Stomach (tissue), 9 donors: ENCODE data around the gene TMPRSS3. TPM values are rescaled to one million over a fixed set of nuclear protein-coding genes. Genes with fewer than 3 reads are reported as not detected.

ENCODE experiments used
- DNase-seq, 2 donors: peaks; one replicate each; pipeline versions ENCODE4 v3.0.0 to v3.0.0-alpha.2; 2013 to 2019
- H3K27ac ChIP-seq, 5 donors: fragments of 200-600 bp in 4 of 5; sonication (generic) in 4 of 5; one replicate each; pipeline ENCODE4 v1.5.1; 2013 to 2019; ENCODE audit warnings: mild to moderate bottlenecking in 1 of 5, moderate library complexity in 1 of 5
- H3K27me3 ChIP-seq, 3 donors: fragments of 200-600 bp; sonication (generic); one replicate each; pipeline ENCODE4 v1.5.1; 2017 to 2019; ENCODE audit warnings: mixed run types in 1 of 3
- H3K36me3 ChIP-seq, 4 donors: fragments of 200-600 bp; sonication (generic); 1 replicate in 3 of 4; 2 replicates in 1 of 4; pipeline ENCODE4 v1.5.1; 2016 to 2019
- H3K4me1 ChIP-seq, 4 donors: fragments of 200-600 bp; sonication (generic); one replicate each; pipeline ENCODE4 v1.5.1; 2016 to 2019
- H3K4me3 ChIP-seq, 4 donors: fragments of 200-600 bp; sonication (generic) in 3 of 4; one replicate each; pipeline ENCODE4 v1.5.1; 2016 to 2019; ENCODE audit warnings: mild to moderate bottlenecking in 1 of 4
- H3K9me3 ChIP-seq, 4 donors: fragments of 200-600 bp; sonication (generic); one replicate each; pipeline ENCODE4 v1.5.1; 2016 to 2019
- CTCF ChIP-seq, 7 experiments: fragments of 450-650 bp in 4 of 7; fragments of 200-600 bp in 3 of 7; sonication (generic) in 3 of 7; IDR thresholded peaks; one replicate each; pipeline ENCODE4 v1.5.1; 2016 to 2019; ENCODE audit warnings: antibody characterized with exemption in 7 of 7, control low read depth in 2 of 7, mild to moderate bottlenecking in 1 of 7
- EP300 ChIP-seq: sonication (generic); formaldehyde crosslinking; IDR thresholded peaks from one replicate; pipeline ENCODE4 v1.6.1; 2017; ENCODE audit warnings: antibody characterized with exemption
- POLR2A ChIP-seq, 4 donors: fragments of 450-650 bp; IDR thresholded peaks; one replicate each; pipeline ENCODE4 v1.6.1; 2016; ENCODE audit warnings: antibody characterized with exemption in 4 of 4, control low read depth in 2 of 4, mild to moderate bottlenecking in 1 of 4, moderate library complexity in 1 of 4
- POLR2AphosphoS5 ChIP-seq, 3 donors: sonication (generic); formaldehyde crosslinking; IDR thresholded peaks; one replicate each; pipeline ENCODE4 v1.6.1; 2016; ENCODE audit warnings: antibody characterized with exemption in 3 of 3
- WGBS, 5 donors: extraction: QIAGEN DNeasy Blood & Tissue Kit in 3 of 5; methylation state at CpG; one replicate each; pipeline versions ENCODE4 v1.1.5 to v1.1.7; 2013 to 2018; 5-methylcytosine and 5-hydroxymethylcytosine counted together
- intact Hi-C: fragments of 100-400 bp; cut with DNase I; formaldehyde crosslinking; loops from one replicate; pipeline ENCODE4 v1.15.1; 2023; ENCODE audit warnings: low total_unique reads
- polyA plus RNA-seq, 3 donors: library from polyadenylated mRNA; stranded (reverse); fragments of 200-250 nt; gene quantifications; one replicate each; pipeline ENCODE4 v1.2.3, GENCODE V29; 2013
- total RNA-seq, 5 donors: library from RNA; depleted of rRNA; stranded (reverse); fragments of >200 nt; gene quantifications; one replicate each; pipeline versions ENCODE4 v1.1.0 to v1.2.3, GENCODE V29; 2014 to 2016
- donor health status: healthy with polysubstance abuse.
- donor health status: Bipolar disorder and iron deficiency.
- donor health status: healthy.

The TMPRSS3 gene
- total and polyA plus RNA-seq, 8 donors: 0.45 to 37.9 (median 3.9) TPM; not detected in 1

DNA sequence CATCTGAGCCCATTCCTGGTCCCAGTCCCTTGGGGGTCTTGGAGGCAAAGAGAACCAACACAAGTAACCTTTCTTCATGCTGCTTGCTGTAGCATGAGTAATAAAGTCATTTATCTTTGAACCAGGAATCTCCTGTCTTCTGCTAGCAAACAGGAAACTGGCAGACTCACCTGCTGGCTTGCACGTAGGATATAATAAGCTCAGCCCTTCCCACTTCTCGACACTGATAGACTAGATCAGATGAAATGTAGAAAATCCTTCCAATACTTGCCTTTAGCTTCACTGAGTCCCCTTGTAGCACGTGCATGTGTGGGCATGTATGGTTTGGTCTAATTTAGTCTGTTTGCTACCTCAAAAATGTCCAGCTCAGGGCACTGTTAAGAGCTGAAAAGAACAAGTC is 38.5 kb downstream of the TMPRSS3 start:
- peaks cover 0 to 44% (median 0%) of the 10 kb centered on the region in 3 donors for H3K27me3 ChIP-seq
- peaks cover 0 to 33% (median 26%) of the 10 kb centered on the region in 4 donors for H3K9me3 ChIP-seq
- no peak for TF ChIP-seq POLR2AphosphoS5 (IDR thresholded peaks at IDR 0.05)
- no peak for TF ChIP-seq POLR2A (IDR thresholded peaks at IDR 0.05)
- no peak for TF ChIP-seq EP300
- TF ChIP-seq CTCF (IDR thresholded peaks at IDR 0.05): no peak
- intact Hi-C loops: loop anchor here (10.0 kb wide), 1 partner anchor 47 kb away; the partner anchor contains the start of gene UBASH3A
- no peak for DNase-seq
- H3K4me1 ChIP-seq: peaks cover 0 to 10% (median 0%) of the 10 kb centered on the region in 4 donors
- H3K4me3 ChIP-seq: no peak overlapping the region
- 29 to 50% (median 36%) methylated on average over 3 of the region's 3 CpGs for WGBS, 5 donors
- peak overlapping the region in 3 of 5 donors; percentile 15 to 59 (median 22) for H3K27ac ChIP-seq
- H3K36me3 ChIP-seq: no peaks in the 10 kb centered on the region

DNA sequence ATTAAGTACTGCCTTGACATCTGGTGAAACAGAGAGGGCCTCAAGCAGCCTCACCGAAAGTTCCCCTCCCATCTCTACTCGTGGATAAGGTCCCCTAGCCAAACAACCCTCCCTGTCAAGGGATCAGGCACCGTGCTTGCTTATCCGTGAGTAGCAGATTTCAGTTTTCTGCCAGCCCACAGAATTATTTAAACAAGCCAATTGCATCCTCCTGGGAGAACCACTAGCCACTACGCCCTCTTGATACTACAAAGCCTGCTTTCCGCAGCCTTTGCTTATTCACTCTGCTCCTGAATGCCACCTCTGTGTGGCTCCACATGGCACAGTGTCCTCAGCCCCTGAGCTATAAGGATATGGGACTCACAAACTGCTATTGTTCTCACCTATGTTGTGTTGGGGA is 39.2 kb downstream of the TMPRSS3 start:
- TF ChIP-seq POLR2A (IDR thresholded peaks at IDR 0.05) (no peak), CTCF (IDR thresholded peaks at IDR 0.05) (no peak), EP300 (no peak), POLR2AphosphoS5 (IDR thresholded peaks at IDR 0.05) (peak in 1 of 3 donors; percentile 2)
- H3K9me3 ChIP-seq: peaks cover 0 to 33% (median 26%) of the 10 kb centered on the region in 4 donors
- peak overlapping the region in 2 of 5 donors; percentile 32 to 59 for H3K27ac ChIP-seq
- peaks cover 0 to 37% (median 0%) of the 10 kb centered on the region in 3 donors for H3K27me3 ChIP-seq
- H3K36me3 ChIP-seq: no peaks in the 10 kb centered on the region
- intact Hi-C loops: loop anchor here (10.0 kb wide), 1 partner anchor 48 kb away; the partner anchor contains the start of gene UBASH3A
- DNase-seq: peak in 1 of 2 donors; percentile 26
- H3K4me3 ChIP-seq: no peak overlapping the region
- WGBS, 5 donors: 14 to 52% (median 34%) methylated on average over 6 of the region's 6 CpGs
- peaks cover 0 to 10% (median 2%) of the 10 kb centered on the region in 4 donors for H3K4me1 ChIP-seq

DNA sequence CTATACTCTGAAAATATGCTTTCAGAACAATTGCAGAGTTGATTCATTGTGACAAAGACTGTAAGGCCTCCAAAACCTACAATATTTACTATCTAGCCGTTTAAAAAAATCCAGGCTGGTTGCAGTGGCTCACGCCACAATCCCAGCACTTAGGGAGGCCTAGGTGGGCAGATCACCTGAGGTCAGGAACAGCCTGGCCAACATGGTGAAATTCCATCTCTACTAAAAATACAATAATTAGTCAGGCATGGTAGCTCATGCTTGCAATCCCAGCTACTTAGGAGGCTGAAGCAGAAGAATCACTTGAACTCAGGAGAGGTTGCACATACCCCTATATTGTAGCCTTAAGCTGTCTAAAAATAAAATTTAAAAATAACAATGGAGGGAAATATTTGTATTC is 39.8 kb downstream of the TMPRSS3 start:
- intact Hi-C loops: loop anchor here (10.0 kb wide), 1 partner anchor 49 kb away; the partner anchor contains the start of gene UBASH3A
- Histone ChIP-seq H3K9me3 (peaks cover 0 to 33% (median 26%) of the 10 kb centered on the region in 4 donors), H3K36me3 (no peaks in the 10 kb centered on the region), H3K27me3 (peaks cover 0 to 32% (median 0%) of the 10 kb centered on the region in 3 donors), H3K4me1 (peaks cover 0 to 10% (median 4%) of the 10 kb centered on the region in 4 donors), H3K4me3 (no peak overlapping the region), H3K27ac (peak overlapping the region in 1 of 5 donors; percentile 2)
- no peak for DNase-seq
- no peak for TF ChIP-seq POLR2AphosphoS5 (IDR thresholded peaks at IDR 0.05)
- no peak for TF ChIP-seq EP300
- TF ChIP-seq CTCF (IDR thresholded peaks at IDR 0.05): no peak
- TF ChIP-seq POLR2A (IDR thresholded peaks at IDR 0.05): no peak
- 83 to 95% (median 93%) methylated on average over 2 of the region's 2 CpGs for WGBS, 5 donors

GRCh38 chr21:42353623-42354022 is 42.2 kb downstream of the TMPRSS3 start:
- WGBS, 5 donors: 85 to 90% (median 89%) methylated on average over 5 of the region's 5 CpGs
- intact Hi-C loops: loop anchor here (10.0 kb wide), 1 partner anchor 51 kb away; the partner anchor contains the start of gene UBASH3A
- Histone ChIP-seq H3K36me3 (no peaks in the 10 kb centered on the region), H3K27ac (no peak overlapping the region), H3K9me3 (peaks cover 0 to 27% (median 20%) of the 10 kb centered on the region in 4 donors), H3K27me3 (peaks cover 0 to 21% (median 0%) of the 10 kb centered on the region in 3 donors), H3K4me3 (no peak overlapping the region), H3K4me1 (peaks cover 0 to 11% (median 5%) of the 10 kb centered on the region in 4 donors)
- TF ChIP-seq POLR2A (IDR thresholded peaks at IDR 0.05) (no peak), EP300 (no peak), POLR2AphosphoS5 (IDR thresholded peaks at IDR 0.05) (no peak), CTCF (IDR thresholded peaks at IDR 0.05) (no peak)
- DNase-seq: peak in 1 of 2 donors; percentile 16
